GM23248 (cell line): ENCODE results near the gene RAF1.

ENCODE experiments used
- EZH2 ChIP-seq: fragments of 200-600 bp; sonication (generic); IDR thresholded peaks from 2 replicates; pipeline ENCODE4 v1.6.1; 2018; ENCODE audit warnings: antibody characterized with exemption, mild to moderate bottlenecking; ENCODE audit not compliant: insufficient read depth, poor library complexity, severe bottlenecking
- EZH2phosphoT487 ChIP-seq: fragments of 200-600 bp; sonication (generic); IDR thresholded peaks from 2 replicates; pipeline ENCODE4 v1.6.1; 2018; ENCODE audit warnings: antibody characterized with exemption, moderate library complexity, mild to moderate bottlenecking, low read depth; ENCODE audit not compliant: insufficient read depth

DNA sequence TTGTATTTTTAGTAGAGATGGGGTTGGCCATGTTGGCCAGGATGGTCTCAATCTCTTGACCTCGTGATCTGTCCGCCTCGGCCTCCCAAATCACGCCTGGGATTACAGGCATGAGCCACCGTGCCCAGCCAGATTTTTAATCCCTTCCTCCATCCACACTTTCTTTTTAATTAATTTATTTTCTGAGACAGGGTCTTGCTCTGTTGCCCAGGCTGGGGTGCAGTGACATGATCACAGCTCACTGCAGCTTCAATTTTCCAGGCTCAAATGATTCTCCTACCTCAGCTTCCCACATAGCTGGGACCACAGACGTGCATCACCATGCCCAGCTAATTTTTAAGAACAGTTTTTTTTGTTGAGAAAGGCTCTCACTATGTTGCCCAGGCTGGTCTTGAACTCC is 43.6 kb downstream of the RAF1 start:
- TF ChIP-seq EZH2phosphoT487 (no peak), EZH2 (no peak)
